NK-92 treated with Interleukin-12 subunit alpha and Interleukin-12 subunit beta, amount 100 ng/mL, for 24 hours (cell line): ENCODE data around the gene TLX2.

ENCODE experiments used
- DNase-seq: peaks from one replicate; lab custom pipeline; 2025; lab: John Stamatoyannopoulos, UW

TLX2 gene

GRCh38 chr2:74532222-74532621 lies 18.0 kb downstream of the TLX2 start:
- DNase-seq, result no peak

GRCh38 chr2:74533464-74533863 lies 19.2 kb downstream of the TLX2 start:
- DNase-seq, result no peak

- DNase-seq, result no peak
Observed at GRCh38 chr2:74534411-74534810, 20.2 kb downstream of the TLX2 start.

DNA sequence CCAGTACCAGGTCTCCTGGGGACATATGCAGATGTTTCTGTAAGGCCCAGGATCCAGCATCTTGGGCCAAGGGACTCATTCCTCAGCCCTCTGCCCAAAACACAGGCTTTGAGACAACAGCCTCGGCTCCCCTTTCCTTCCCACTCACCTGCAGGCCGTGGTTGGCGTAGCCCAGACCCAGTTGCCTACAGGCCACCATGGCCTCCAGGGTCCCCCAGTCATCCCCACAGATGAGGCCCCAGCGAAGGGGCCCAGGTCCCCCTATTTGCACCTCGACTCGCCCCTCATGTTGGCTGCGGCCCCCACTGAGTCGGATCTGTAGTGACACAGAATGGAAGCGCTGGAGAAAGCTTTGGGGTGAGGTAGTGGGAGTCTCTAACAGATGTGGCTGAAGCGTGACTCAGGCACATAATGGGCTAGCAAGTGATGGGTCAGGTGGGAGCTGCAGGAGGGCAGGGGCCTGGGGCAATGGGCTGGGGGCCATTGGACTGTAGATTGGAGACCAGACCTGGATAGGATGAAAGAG lies 21.3 kb downstream of the TLX2 start:
- DNase-seq, result no peak

- no peak for DNase-seq
Observed at GRCh38 chr2:74536166-74536950, 22.1 kb downstream of the TLX2 start.

GRCh38 chr2:74537140-74537539 lies 22.9 kb downstream of the TLX2 start:
- no peak for DNase-seq

- no peak for DNase-seq
Observed at GRCh38 chr2:74538881-74539339, 24.7 kb downstream of the TLX2 start.

DNA sequence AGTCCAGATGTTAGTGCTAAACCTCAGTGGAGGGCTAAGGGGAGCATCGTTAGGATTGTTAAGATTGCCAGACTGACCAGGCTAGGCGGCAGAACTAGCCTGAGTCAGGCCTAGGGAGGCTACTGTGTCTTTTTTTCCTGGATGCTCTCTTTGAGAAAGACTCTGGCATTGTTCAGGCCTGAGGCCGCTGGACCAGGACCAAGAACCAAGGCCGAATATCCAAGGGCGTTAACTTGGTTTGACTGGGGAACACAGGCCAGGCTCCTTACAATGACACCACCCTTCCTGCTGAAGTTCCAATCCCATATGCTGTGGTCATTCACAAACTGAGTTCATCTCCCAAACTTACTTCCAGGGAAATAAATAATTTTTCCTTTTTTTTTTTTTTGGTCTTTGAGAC lies 26.0 kb downstream of the TLX2 start:
- DNase-seq, result no peak

DNA sequence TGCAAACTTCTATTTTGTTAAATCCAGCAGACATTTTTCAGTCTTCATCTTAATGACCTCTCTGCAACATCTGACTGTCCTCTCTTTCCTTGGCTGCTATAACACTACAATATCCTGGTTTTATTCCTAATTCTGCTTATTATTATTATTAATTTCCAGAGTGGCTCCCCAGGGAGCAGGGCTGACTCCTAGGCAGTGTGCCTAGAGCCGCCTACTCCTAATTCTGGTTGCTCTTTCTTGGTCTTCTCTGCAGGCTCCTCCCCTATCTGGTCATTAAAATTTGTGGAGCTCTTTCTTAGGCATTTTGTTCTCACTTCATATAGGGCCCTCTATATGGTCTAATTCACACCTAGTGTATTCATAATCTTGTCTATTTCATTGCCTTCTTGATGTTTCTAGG lies 28.7 kb downstream of the TLX2 start:
- DNase-seq, result no peak

DNA sequence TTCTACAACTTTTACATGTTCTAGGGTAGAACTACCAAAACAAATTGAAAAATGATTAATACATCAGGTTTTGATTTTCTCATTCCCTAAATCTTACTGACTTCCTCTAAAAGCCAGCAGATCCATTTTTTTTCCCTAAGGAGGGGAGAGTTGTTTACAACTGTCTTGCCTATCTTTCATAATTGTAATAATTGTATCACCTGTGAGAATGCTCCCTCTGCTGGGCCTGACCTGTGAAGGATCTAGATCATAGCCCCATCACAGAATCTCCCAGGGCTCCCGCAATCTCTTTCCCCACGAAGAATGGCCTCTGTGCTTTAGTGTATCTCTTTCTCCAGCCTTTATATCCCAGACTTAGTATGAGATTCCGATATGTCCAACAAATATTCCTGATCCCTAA lies 30.4 kb downstream of the TLX2 start:
- DNase-seq, result no peak

DNA sequence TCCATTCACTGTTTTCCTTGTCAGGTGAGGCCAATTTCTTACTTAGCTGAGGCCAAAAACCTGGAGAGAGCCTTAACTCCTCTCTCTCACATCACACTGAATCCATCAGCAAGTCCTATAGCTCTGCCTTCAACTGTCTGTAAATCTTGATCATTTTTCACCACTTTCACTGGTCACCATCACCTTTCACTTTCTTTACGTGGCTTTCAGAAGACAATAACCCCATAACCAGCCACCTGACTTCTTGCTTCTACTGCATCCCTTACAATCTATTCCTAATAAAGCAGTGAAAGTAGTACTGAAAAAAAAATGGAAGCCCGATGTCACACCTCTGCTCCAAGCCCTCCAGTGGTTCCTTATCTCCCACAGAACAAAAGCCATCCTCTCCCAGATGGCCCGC lies 31.8 kb downstream of the TLX2 start:
- DNase-seq, result no peak

DNA sequence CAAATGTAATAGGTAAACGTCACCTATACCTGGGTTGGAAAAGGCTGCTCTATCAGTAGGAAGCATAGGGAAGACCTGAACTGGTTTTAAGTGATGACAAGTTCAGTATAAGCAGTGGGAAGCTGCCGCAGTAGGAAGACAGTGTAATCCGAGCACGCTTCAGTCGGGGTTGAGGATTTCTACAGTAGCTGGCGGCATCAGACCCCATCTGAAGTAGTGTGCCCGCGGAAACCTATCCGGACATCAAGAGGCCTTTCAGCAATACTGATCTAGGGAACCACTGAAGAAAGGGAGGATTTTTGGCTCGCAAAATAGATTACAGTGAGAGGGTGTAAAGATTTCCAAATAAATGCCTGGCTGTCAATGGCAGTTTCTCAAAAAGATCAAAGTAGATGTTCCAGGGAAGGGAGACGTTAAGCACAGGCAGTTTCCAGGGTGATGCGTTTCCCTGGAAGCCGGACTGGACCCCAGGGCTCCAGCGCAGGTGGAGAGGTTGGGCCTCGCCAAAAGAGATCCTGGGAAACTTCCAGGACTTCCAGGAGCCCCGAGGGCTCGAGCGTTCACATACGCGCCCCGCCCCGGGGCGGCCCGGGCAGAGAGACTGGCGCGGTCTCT lies 34.1 kb downstream of the TLX2 start:
- DNase-seq, result no peak

DNA sequence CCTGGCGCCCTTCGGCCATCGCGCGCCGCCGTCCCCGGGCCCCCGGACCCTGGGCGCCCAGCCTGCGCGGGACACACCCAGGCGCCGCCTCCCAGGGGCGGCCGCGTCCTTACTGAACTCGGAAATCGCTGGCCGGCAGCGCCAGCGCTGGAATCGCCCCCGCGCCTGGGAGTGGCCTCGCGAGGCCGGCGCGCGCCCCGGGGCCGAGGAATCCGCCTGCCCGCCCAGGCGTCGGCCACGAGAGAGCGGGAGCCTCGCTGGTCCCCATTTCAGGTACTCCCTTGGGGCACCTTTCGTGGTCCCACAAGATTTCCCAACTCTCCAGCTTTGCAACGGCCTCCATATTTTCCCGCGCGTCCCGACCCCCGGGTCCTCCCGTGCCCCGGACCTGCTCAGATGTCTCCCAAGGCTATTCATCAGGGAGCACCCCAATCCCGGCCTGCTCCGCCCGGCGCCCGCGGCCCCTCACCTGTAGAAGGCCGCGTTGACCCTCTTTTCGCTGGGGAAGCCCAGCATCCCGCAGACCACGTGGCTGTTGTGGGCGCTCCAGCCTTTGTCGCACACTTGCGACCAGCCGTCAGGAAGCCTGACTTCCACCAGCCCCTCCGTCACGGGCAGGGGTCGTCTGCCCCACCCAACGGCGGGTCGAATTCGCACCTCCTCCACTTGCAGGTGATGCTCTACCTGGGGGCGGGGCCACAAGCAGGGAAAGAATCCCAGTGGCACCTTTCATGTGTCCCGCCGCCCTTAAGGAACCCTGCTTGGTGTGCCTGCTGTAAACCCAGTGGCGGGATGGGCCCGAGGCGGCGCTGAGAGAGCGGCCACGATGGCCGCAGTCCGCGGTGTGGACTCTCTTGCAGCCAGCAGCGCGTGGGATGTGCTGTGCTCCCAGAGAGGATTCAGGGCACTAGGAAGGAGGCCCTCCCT lies 34.9 kb downstream of the TLX2 start:
- DNase-seq, result no peak

- no peak for DNase-seq
Observed at GRCh38 chr2:74550231-74550630, 36.0 kb downstream of the TLX2 start.

GRCh38 chr2:74551530-74551929 lies 37.3 kb downstream of the TLX2 start:
- no peak for DNase-seq

DNA sequence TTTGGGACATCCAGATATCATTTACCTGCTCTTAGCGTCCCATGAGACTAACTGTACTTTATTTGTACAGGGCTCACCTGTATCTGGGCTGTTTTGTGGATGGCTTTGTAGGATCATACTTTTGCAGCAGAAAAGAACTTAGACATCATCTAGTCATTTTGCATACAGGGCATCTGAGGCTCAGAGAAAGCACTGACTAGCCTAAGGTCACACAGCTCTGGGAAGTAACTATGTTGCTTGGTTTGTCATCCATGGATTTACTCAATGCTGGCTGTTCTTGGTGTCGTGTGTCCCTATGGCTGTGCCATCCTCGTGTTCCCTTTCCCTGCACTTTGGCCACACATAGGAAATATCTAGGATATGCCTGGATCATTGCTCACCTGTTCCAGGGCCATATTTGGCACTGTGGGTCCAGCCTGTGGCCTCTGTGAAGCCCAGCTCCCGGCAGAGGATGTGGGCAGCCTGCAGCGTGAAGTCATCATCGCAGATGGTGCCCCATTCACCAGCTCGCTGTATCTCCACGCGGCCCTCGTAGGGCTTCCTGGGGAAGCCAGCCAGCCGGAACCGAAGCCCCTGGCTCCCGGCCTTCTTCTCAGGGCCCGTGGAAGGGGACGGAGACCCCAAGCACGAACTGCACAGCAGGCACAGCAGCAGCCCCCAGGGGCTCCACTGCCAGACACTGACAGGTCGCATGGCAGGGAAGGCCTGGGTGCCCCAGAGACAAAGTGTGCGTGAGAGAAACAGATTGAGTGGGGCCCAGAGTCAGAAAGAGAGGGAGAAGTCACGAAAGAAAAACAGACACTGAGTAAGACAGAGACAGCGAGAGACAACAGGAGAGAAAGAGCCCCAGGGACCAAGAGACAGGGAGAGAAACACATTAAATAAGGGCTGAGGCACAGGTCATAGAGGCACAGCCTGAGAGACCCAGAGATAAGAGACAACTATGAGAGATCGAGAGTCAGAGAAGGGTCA lies 38.0 kb downstream of the TLX2 start:
- DNase-seq, result no peak

DNA sequence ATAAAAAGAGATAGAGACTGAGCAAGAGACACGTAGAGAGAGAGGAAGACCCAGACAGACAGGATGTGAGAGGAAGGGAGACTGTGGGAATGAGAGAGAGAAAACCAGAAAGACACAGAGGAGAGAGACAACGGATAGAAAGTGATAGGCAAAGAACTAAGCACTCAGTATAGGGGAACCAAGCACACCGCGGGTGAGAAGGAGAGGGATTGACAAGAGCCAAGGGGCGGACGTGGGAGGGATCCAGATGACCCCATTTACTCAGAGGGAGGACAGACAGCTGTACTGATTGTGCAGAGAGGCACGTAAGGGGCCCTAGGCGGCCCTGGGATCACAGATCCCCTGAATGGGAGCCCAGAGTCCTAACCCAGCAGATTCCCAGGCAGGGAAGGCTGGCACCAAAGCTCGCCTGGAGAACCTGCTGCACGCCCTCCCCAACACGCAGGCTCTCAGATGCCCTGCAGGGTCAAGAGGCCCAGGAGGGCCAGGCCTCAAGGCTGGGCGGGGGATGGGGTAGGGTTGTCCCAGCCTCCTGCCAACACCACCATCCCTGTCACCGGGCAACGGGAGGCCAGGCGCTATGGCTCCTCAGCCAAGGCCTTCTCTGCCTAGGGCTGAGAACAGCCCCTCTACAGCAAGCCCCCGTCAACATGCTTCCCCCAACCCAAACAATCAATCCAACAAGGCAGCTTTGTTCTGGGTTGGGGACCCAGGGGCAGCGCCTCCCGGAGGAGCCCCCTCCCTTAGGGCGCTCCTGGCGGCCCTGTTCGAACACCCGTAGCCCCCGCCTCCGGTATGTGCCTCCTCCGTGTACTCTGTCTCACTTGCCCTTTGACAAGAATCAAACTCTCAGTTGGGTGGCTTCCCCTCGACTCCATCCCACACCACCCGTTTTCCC lies 38.9 kb downstream of the TLX2 start:
- DNase-seq, result no peak

- DNase-seq, result peak; percentile 65
Observed at GRCh38 chr2:74553892-74554819, 39.9 kb downstream of the TLX2 start, which contains the start of the genes DOK1 and LOXL3. Gene DOK1, plus strand, starts transcription at chr2:74554720. Its CDS starts 35 bp downstream, at chr2:74554755. Gene LOXL3, minus strand, starts transcription at chr2:74553942. Its CDS starts 1,308 bp downstream, at chr2:74552634.
